ENCODE results near the gene RAB11FIP5.
A peak's percentile ranks its signal among the peaks of the same experiment; 100 is the strongest.
"Not testable (repeated sequence)": the region's sequence is repeated elsewhere in the genome, so short reads cannot be mapped to it uniquely, and the experiment has no call there.

The RAB11FIP5 gene

GRCh38 chr2:73069855-73070642 lies 42.7 kb downstream of the RAB11FIP5 start:
- DNase-seq = no peak

GRCh38 chr2:73069041-73069854 lies 43.5 kb downstream of the RAB11FIP5 start:
- DNase-seq = no peak

GRCh38 chr2:73068147-73068546 lies 44.6 kb downstream of the RAB11FIP5 start:
- DNase-seq = no peak

- DNase-seq = no peak
Measured at GRCh38 chr2:73067043-73067442, 45.7 kb downstream of the RAB11FIP5 start.

- DNase-seq = not testable (repeated sequence)
Measured at GRCh38 chr2:73065070-73065469, 47.7 kb downstream of the RAB11FIP5 start.

- DNase-seq = no peak
Measured at GRCh38 chr2:73063909-73064875, 48.6 kb downstream of the RAB11FIP5 start.

- DNase-seq = no peak
Measured at GRCh38 chr2:73063472-73063871, 49.3 kb downstream of the RAB11FIP5 start.

GRCh38 chr2:73059106-73059505 lies 53.6 kb downstream of the RAB11FIP5 start:
- no peak for DNase-seq

GRCh38 chr2:73054980-73055379 lies 57.8 kb downstream of the RAB11FIP5 start:
- no peak for DNase-seq

GRCh38 chr2:73053316-73054114 lies 59.2 kb downstream of the RAB11FIP5 start:
- DNase-seq = no peak

GRCh38 chr2:73050121-73050545 lies 62.6 kb downstream of the RAB11FIP5 start:
- DNase-seq = no peak

GRCh38 chr2:73043929-73044832 lies 68.6 kb downstream of the RAB11FIP5 start:
- DNase-seq = no peak

GRCh38 chr2:73043276-73043675 lies 69.5 kb downstream of the RAB11FIP5 start:
- no peak for DNase-seq

- DNase-seq = no peak
Measured at GRCh38 chr2:73037947-73038585, 74.7 kb downstream of the RAB11FIP5 start.

GRCh38 chr2:73036766-73037165 lies 76.0 kb downstream of the RAB11FIP5 start:
- DNase-seq = no peak

- peak; percentile 6 for DNase-seq
Measured at GRCh38 chr2:73035899-73036711, 76.6 kb downstream of the RAB11FIP5 start.

- DNase-seq = no peak
Measured at GRCh38 chr2:73034661-73035375, 77.9 kb downstream of the RAB11FIP5 start.

GRCh38 chr2:73033766-73034381 lies 78.9 kb downstream of the RAB11FIP5 start:
- no peak for DNase-seq

Measured in NCI-H1694 (cell line).